HG02870 (cell line): ENCODE measurements around the gene ZNF138.

Source experiments
- ATAC-seq: cut with Tn5 transposase; IDR thresholded peaks from one replicate; pipeline ENCODE4 v1.9.1; 2021; ENCODE audit warnings: mild to moderate bottlenecking, moderate library complexity; ENCODE audit not compliant: unreplicated experiment

The ZNF138 gene

GRCh38 chr7:64875258-64875657, 81.0 kb downstream of the ZNF138 start:
- ATAC-seq, result no peak

DNA sequence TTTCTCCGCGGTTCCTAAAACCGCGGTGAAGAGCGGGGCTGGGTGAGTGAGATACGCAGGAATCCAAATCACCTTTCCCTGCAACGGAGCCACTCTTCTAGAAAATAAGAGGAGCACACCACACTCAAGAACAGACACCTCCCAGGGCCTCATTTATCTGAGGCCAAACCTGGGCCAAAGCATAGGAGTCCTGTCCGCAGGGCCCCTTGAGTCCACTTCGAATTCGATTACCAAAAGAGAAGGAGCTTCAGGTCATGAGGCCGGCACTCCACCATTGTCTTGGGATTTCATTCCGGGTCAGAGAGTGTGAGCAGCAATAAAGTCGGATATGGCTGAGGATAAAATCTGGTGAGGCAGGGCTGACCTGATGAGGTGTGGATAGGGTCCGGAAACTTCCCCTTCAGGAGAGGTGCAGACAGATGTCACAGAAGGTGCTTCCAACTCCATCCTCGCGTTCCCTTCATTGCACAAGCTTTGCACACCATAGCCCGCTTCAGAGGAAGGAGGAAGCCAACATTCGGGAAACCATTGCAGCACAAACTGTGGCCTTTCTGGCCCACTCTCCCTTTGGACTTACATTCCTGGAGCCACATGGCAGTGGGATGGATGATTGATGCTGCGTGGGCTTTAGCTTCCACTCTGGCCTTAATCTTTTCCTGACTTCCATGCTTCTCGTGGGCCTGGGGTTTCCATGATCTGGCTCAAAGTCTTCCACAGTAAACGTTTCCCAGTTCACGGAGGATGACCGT, 81.6 kb downstream of the ZNF138 start:
- ATAC-seq, result no peak

DNA sequence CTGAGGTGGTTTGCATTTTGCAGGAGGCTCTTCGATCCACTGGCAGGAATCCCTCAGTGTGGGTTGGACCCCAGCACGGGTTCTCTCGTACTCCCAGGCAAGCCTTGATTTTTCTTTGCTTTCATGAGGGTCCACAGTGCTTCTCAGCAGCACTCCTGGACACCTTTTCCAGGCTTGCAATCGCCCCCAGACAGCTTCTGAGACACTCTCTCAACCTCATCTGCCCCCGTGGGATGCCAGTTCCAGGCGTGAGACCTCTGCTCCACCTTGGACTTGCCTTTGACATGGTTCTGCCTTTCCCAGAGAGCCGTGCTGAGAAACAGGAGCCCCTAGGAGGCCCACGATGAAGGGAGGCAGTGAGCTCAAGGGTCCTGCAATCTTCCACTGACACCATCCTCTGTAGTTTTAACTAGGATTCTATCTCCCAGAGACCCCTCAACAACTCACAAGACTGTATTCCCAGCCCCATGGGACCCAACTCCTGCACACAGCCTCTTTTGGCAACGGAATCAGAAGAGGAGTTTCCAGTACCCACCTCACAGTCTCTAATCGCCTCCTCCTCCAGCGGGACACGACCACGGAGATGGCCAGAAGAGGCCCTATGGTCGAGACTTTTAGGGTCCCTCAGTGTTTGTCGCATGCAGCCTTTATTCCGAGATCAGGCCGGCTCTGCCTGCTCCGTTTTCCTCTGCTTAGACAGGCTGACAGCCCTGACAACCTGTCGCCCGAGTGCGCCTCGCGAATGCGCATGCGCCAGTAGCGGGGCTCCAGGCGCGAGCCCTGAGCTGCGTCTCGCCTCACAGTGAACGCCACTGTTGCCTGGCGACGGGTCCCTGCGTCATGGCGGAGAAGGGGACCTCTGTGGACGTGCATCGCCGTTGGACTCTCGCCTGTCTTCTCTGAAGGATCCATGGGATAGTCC, 82.8 kb downstream of the ZNF138 start:
- ATAC-seq, result no peak

DNA sequence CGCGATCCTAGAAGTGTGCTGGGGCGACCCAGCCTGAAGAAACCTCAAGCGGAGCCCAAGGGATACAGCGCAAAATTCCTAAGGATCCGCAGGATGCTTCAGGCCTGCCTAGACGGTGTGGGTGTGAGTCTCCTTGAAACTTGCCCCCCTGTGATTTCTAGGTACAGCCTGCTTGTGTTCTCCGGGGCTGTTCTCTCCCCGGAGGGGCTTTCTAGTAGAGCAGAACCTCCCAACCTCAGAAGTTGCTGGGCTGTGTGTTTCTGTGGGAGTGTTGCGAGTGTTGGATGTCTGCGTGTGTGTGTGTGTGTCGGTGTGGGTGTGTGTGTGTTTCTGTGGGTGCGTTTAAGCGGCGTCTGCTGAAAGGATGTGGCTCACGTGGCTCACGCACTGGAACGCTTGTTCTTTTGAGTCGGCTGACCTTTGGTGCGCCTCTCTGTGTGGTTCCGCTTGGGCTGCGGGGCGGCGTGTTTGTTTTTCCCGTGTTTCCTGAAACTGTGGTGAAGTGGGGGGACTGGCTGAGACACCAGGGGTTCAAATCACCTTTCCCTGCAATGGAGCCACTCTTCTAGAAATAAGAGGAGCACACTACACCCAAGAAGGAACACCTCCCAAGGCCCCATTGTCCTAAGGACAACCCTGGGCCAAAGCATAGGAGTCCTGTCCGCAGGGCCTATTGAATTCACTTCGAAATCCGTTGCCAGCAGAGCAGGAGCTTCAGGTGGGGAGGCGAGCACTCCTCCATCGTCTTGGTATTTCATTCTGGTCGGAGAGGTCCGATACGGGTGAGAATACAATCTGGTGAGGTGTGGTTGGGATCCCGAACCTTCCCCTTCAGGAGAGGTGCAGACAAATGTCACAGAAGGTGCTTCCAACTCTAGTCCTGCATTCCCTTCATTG, 83.7 kb downstream of the ZNF138 start:
- no peak for ATAC-seq

DNA sequence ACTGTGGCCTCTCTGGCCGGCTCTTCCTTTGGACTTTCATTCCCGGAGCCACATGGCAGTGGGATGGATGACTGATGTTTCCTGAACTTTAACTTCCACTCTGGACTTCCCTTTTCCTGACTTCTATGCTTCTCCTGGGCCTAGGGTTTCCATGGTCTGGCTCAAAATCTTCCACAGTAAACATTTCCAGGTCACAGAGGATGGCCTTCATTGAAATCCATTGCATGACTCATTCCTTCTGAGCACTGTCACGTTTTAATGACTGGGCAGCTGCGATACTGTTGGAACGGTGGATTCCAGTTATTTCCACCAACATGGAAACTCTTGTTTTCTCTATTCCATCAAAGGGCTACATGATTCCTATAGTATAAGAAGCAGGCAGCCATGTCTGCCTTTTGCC, 84.5 kb downstream of the ZNF138 start:
- ATAC-seq, result no peak

DNA sequence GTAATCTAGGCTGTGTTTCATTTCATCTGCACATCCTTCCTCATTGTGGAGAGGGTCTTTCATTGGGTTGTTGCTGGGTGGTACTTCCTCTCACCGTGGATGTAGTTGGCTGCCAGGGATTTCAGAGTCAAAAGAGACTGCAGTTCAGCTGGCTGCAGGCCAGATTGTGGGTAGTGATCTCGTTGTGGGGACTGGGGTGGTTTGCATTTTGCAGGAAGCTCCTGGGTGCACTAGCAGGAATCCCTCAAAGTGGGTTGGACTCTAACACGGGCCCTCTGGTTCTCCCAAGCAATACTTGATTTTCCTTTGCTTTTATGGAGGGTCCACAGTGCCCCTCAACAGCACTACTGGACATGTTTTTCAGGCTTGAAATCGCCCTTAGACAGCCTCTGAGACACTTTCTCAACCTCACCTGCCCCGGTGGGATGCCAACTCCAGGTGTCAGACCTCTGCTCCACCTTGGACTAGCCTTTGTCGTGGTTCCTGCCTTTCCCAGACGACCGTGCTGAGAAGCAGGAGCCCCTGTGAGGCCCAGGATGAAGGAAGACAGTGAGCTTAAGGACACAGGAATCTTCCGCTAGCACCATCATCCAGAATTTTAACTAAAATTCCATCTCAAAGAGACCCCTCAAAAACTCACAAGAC, 85.0 kb downstream of the ZNF138 start:
- no peak for ATAC-seq

- no peak for ATAC-seq
Measured at GRCh38 chr7:64879800-64880199, 85.6 kb downstream of the ZNF138 start.

GRCh38 chr7:64880322-64881297, 86.4 kb downstream of the ZNF138 start:
- ATAC-seq, result no peak

- no peak for ATAC-seq
Measured at GRCh38 chr7:64881461-64882287, 87.4 kb downstream of the ZNF138 start.

- ATAC-seq, result no peak
Measured at GRCh38 chr7:64882341-64883112, 88.3 kb downstream of the ZNF138 start.
